ENCODE measurements around the gene CD300H. TPM values are rescaled to one million over a fixed set of nuclear protein-coding genes. Genes with fewer than 3 reads are reported as not detected.

The CD300H gene
- total RNA-seq, 2 donors from 2014 or later = not detected

DNA sequence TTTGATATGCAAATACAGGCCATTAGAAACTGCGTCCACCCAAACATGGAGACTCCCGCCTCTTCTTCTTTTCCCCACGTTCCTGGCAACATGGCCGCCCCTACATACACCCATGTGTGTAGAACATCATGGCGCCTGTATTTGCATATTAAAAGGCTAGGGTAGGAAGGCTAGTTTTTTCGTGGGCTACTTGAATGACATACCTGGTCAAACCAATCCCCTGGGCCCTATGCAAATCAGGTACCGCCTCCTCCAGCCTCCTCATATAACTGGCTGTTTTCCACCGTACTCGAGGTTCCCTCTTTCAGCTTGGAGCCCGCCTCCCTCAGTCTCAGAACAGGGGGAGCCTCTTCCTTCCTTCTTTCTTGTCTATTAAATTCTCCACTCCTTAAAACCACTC is 35.2 kb downstream of the CD300H start:
- Mint-ChIP-seq H3K36me3 (ENCODE audit: low read depth) (no peaks in the 10 kb centered on the region), H3K27me3 (peaks cover 41% of the 10 kb centered on the region), H3K27ac (no peak overlapping the region), H3K9me3 (no peaks in the 10 kb centered on the region), H3K4me3 (no peak overlapping the region), H3K4me1 (no peaks in the 10 kb centered on the region)
- no peak for ATAC-seq (replicated peaks)

DNA sequence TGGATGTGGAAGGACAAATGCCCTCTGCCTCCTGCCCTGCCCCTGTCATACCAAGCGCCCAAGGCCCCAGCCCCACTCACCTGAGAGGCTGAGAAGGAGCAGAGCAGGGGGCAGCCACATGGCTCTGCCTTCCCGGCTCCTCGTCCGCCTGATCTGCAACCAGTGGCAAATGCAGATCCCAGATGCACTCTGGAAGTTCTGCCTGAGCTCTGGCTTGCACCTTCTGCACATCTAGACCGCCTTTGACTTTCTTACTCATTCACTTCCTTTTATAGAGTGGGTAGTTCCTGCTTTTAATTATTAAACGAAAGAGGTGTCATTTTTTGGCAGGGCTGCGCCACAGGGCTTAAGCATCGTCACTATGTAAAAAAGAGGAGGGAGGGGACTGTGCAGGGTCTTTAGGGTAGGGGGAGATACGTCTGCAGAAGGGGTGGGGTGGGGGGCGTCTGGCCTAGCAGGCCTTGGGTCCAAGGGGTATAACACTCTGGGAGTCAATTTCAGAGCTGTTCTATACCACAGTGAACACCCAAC is 36.0 kb downstream of the CD300H start, which contains the start of gene CD300LB:
Gene CD300LB (minus strand): TSS at position 245 of the 531 bp plus-strand sequence. CDS start 125 bp downstream, at position 120.
- no peak for ATAC-seq (replicated peaks)
- Mint-ChIP-seq H3K36me3 (ENCODE audit: low read depth) (no peaks in the 10 kb centered on the region), H3K27ac (no peak within 1 kb of the TSS), H3K4me3 (no peak within 1 kb of the TSS), H3K4me1 (no peaks in the 10 kb centered on the region), H3K9me3 (no peaks in the 10 kb centered on the region), H3K27me3 (peaks cover 36% of the 10 kb centered on the region)

DNA sequence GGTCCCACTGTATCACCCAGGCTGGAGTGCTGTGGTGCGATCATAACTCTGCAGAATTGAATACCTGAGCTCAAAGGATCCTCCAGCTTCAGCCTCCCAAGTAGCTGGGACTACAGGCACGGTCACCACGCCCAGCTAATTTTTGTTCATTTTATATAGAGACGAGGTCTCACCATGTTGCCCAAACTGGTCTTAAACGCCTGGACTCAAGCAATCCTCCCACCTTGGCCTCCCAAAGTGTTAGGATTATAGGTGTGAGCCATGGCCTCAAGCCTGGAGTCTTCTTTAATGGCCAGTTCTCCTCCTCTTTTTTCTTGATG is 36.5 kb downstream of the CD300H start:
- Mint-ChIP-seq H3K36me3 (ENCODE audit: low read depth) (no peaks in the 10 kb centered on the region), H3K4me1 (no peaks in the 10 kb centered on the region), H3K27ac (no peak overlapping the region), H3K9me3 (no peaks in the 10 kb centered on the region), H3K4me3 (no peak overlapping the region), H3K27me3 (peaks cover 39% of the 10 kb centered on the region)
- no peak for ATAC-seq (replicated peaks)

DNA sequence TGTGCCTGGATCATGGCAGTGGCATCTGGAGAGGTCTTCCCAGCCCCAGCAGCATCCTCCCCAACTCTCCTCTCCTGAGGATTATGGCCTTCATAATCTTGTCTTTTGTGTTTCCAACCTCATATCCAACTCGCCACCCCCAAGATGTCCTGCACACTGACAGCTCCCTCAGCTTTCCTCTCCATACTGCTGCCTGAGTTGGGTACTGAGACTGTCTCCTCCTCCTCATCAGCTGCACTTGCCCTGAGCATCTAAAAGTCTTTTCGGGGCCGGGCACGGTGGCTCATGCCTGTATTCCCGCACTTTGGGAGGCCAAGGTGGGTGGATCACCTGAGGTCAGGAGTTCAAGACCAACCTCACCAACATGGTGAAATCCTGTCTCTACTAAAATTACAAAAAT is 38.1 kb downstream of the CD300H start:
- no peak overlapping the region for H3K4me3 Mint-ChIP-seq
- H3K36me3 Mint-ChIP-seq (ENCODE audit: low read depth) = no peaks in the 10 kb centered on the region
- no peaks in the 10 kb centered on the region for H3K4me1 Mint-ChIP-seq
- no peak overlapping the region for H3K27ac Mint-ChIP-seq
- no peaks in the 10 kb centered on the region for H3K9me3 Mint-ChIP-seq
- H3K27me3 Mint-ChIP-seq = peaks cover 46% of the 10 kb centered on the region
- ATAC-seq (replicated peaks) = no peak

DNA sequence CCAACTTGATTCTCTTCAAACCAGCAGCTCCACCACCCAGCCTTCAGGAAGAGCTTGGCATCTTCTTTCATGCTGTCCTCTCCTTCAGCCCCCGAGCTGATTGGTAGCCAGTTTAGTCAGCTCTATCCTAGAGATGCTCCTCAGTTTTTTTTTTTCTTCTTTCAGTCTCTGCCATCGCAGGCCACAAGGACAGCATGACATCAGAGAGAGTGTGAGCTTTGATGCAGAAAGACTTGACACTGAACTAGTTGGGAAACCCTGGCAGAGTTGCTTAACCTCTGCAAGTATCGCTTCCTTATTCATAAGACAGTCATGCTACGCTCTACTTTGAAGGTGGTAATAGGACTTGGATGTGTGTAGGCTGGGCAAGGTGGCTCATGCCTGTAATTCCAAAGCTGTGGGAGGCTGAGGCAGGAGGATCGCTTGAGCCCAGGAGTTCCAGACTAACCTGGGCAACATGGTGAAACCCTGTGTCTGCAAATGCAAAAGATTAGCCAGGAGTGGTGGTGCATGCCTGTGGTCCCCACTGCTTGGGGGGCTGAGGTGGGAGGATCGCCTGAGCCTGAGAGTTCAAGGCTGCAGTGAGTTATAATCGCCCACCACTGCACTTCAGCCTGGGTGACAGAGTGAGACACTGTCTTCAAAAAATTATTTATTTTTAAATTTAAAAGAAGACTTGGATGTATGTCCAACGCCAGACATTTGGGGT is 38.7 kb downstream of the CD300H start:
- peak; percentile 67 for ATAC-seq (replicated peaks)
- Mint-ChIP-seq H3K27me3 (peaks cover 46% of the 10 kb centered on the region), H3K4me3 (no peak overlapping the region), H3K4me1 (no peaks in the 10 kb centered on the region), H3K36me3 (ENCODE audit: low read depth) (no peaks in the 10 kb centered on the region), H3K27ac (no peak overlapping the region), H3K9me3 (no peaks in the 10 kb centered on the region)

DNA sequence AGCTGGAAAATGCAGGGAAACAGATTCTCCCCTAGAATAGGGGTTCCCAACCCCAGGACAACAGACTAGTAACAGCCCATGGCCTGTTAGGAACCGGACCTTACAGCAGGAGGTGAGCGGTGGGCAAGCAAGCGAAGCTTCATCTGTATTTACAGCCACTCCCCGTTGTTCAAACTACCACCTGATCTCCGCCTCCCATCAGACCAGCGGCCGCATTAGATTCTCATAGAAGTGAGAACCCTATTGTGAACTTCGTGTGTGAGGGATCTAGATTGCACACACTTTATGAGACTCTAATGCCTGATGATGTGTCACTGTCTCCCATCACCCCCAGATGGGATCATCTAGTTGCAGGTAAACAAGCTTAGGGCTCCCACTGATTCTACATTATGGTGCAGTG is 39.6 kb downstream of the CD300H start:
- H3K9me3 Mint-ChIP-seq = no peaks in the 10 kb centered on the region
- H3K36me3 Mint-ChIP-seq (ENCODE audit: low read depth) = no peaks in the 10 kb centered on the region
- H3K4me1 Mint-ChIP-seq = no peaks in the 10 kb centered on the region
- no peak overlapping the region for H3K4me3 Mint-ChIP-seq
- no peak overlapping the region for H3K27ac Mint-ChIP-seq
- no peak for ATAC-seq (replicated peaks)
- H3K27me3 Mint-ChIP-seq = peaks cover 49% of the 10 kb centered on the region

DNA sequence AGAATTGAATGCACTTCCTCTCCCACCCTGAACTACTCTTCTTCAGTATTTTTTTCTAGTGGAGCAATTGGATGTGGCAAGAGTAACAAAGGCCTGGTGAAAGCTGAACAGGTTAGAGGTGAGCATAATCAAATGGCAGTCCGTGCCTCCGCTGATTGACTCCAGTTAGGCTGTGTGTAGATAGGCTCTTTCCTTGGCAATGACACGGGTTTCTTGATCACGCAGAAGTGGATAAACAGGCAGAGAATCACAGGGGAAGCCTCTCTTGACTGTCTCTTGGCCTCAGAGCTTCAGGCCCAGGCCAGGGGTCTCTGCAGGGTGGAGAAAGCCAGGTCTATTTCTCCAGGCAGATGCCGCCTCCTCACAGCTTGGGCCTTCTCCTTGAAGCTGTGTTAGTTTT is 40.2 kb downstream of the CD300H start:
- Mint-ChIP-seq H3K4me3 (no peak overlapping the region), H3K9me3 (no peaks in the 10 kb centered on the region), H3K4me1 (no peaks in the 10 kb centered on the region), H3K27me3 (peaks cover 44% of the 10 kb centered on the region), H3K27ac (no peak overlapping the region), H3K36me3 (ENCODE audit: low read depth) (no peaks in the 10 kb centered on the region)
- no peak for ATAC-seq (replicated peaks)

DNA sequence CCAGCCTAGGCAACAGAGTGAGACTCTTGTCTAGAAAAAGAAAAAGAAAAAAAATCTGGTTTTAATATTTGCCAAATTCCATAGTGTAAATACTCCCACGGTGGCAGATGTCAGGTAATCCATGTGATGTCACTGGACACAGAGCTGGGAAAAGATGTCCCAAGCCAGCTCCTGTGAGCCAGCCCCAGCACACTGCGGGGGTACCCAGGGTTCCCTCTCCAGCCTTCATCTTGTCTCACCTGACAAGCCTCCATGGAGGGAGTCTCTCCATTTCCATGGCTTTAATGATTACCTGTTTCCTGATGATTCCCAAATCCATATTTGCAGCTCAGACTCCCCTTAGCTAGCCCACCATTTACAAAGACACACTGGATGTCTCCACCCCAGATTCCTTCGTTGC is 40.6 kb downstream of the CD300H start:
- H3K27me3 Mint-ChIP-seq = peaks cover 42% of the 10 kb centered on the region
- H3K4me1 Mint-ChIP-seq = no peaks in the 10 kb centered on the region
- no peak for ATAC-seq (replicated peaks)
- H3K9me3 Mint-ChIP-seq = no peaks in the 10 kb centered on the region
- H3K4me3 Mint-ChIP-seq = no peak overlapping the region
- H3K36me3 Mint-ChIP-seq (ENCODE audit: low read depth) = no peaks in the 10 kb centered on the region
- H3K27ac Mint-ChIP-seq = no peak overlapping the region

DNA sequence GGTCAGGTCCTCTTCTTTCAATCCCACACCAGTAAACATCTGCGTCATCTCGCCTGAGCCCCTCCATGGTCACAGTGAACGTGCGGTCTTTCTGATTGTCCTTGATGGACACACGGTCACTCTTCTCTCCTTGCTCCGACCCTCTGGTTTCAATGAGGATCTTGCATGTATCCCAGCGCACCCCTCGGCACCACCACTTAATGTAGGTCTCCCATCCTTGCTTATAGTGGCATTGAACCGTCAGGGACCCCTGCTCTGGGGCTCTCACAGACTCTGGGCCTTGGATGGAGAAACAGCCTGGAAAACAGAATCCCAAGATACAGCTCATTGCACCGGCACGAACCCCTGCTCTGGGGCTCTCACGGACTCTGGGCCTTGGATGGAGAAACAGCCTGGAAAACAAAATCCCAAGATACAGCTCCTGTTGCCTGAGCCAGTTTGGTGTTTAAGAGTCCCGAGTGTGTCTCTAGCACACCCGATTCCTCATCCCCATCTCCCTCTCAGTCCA is 41.5 kb downstream of the CD300H start:
- no peak overlapping the region for H3K4me3 Mint-ChIP-seq
- no peaks in the 10 kb centered on the region for H3K36me3 Mint-ChIP-seq (ENCODE audit: low read depth)
- H3K4me1 Mint-ChIP-seq = no peaks in the 10 kb centered on the region
- H3K27me3 Mint-ChIP-seq = peaks cover 35% of the 10 kb centered on the region
- H3K9me3 Mint-ChIP-seq = no peaks in the 10 kb centered on the region
- ATAC-seq (replicated peaks) = no peak
- H3K27ac Mint-ChIP-seq = no peak overlapping the region

DNA sequence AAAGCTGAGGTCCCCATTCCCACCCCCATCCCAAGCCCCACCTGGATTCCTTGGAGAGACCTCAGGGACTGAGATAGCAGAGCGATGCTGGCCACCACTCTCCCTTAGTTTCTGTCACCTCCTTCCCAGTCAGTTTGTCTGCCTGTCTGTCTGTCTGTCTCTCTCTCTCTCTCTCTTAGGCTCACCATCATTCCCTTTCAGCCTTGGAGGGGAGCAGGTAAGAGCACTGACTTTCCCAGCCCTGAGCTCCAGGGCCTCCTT is 41.9 kb downstream of the CD300H start:
- peaks cover 32% of the 10 kb centered on the region for H3K27me3 Mint-ChIP-seq
- ATAC-seq (replicated peaks) = no peak
- no peaks in the 10 kb centered on the region for H3K36me3 Mint-ChIP-seq (ENCODE audit: low read depth)
- no peak overlapping the region for H3K27ac Mint-ChIP-seq
- H3K9me3 Mint-ChIP-seq = no peaks in the 10 kb centered on the region
- H3K4me3 Mint-ChIP-seq = no peak overlapping the region
- no peaks in the 10 kb centered on the region for H3K4me1 Mint-ChIP-seq

DNA sequence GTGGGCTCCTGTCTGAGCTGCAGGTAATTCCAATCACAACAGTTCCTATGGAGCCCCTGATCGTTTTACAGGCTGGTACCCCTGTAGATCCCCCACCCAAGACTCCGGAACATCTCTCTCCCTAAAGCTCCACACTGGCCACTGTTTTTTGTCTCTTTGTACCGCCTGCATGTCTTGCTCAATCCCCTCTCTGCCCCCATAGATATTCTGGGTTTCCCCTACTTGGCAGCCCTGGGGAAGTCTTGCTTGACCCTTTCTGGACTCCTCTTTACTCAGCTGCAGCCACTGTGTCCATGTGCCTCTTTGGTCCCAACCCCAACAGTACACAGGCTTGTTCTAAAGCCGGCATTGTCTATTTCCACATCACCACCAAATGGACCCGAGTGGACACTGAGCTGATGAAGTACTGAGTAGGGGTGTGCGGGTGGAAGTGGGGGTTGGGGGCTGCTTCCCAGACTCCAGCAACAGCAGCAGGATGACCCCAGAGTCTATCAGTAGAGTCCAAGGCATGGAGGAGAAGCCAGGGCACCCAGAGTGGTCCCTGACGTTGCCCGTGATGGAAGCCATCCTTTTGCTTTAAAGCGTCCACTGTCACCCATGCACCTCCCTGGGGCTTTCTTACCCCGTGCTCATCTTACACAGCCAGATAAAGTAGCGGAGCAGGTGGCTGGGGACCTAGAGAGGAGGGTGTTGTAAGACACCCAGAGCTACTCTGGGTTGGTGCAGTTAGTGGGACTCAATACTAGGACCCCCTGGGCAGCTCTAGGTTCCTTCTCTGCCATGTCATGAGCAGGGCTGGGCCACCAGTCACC is 42.5 kb downstream of the CD300H start:
- Mint-ChIP-seq H3K4me3 (no peak overlapping the region), H3K27ac (no peak overlapping the region), H3K36me3 (ENCODE audit: low read depth) (no peaks in the 10 kb centered on the region), H3K27me3 (peaks cover 31% of the 10 kb centered on the region), H3K9me3 (no peaks in the 10 kb centered on the region), H3K4me1 (no peaks in the 10 kb centered on the region)
- ATAC-seq (replicated peaks) = no peak

DNA sequence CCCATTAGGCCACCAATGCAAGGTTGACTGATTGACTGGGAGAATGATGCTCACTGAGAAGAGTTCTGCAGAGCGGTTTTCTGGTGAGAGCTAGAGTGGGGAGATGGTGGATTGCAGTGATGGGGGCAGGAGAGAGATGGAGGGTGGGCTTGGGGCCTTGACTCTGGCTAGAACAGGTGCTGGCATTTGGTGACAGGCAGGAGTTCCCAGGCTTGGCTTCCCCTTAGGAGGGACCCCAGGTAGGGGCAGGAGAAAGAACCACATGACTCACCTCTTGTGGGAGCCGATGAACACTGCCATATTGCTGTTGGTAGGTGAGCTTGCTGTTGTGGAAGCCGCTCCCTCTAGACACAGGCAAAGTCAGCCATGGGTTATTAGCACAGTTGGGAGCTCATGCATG is 44.0 kb downstream of the CD300H start:
- no peaks in the 10 kb centered on the region for H3K9me3 Mint-ChIP-seq
- no peak for ATAC-seq (replicated peaks)
- no peaks in the 10 kb centered on the region for H3K4me1 Mint-ChIP-seq
- no peak overlapping the region for H3K4me3 Mint-ChIP-seq
- no peak overlapping the region for H3K27ac Mint-ChIP-seq
- no peaks in the 10 kb centered on the region for H3K36me3 Mint-ChIP-seq (ENCODE audit: low read depth)
- peaks cover 35% of the 10 kb centered on the region for H3K27me3 Mint-ChIP-seq

DNA sequence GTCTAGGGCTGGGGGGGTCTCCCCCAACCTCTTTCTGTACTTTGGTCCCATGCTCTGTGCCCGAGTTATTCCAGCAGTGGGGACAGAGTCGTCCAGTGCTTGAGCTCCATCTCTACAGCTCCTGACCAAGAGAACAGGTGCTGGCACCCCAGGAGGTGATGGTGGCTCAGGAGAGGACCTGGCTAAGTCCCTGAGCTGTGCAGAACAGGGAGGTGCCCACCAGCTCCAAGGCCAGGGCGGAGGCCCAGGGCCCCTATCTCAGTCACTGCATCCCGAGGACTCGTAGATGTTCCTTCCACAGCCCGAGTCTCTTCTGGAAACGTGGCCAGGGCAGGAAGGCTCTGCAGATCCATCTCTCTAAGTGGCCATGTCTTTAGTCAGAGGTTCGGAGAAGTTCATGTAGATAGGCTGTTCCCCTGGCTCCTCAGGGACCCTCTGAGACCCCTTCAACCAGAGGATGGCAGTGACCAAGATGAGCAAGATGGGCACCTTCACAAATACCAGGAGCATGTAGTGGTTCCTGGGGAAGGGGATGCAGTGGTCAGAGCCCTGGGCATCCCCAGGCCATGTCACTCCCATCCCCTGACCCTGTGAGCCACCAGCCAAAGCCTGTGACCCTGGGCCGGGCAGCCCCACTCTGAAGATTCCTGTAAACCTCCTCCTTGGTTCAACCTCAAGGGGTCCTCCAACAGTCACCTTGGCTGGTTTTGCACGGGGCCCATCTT is 44.8 kb downstream of the CD300H start:
- ATAC-seq (replicated peaks) = no peak
- no peaks in the 10 kb centered on the region for H3K9me3 Mint-ChIP-seq
- no peak overlapping the region for H3K4me3 Mint-ChIP-seq
- no peaks in the 10 kb centered on the region for H3K4me1 Mint-ChIP-seq
- peaks cover 35% of the 10 kb centered on the region for H3K27me3 Mint-ChIP-seq
- H3K27ac Mint-ChIP-seq = no peak overlapping the region
- no peaks in the 10 kb centered on the region for H3K36me3 Mint-ChIP-seq (ENCODE audit: low read depth)

DNA sequence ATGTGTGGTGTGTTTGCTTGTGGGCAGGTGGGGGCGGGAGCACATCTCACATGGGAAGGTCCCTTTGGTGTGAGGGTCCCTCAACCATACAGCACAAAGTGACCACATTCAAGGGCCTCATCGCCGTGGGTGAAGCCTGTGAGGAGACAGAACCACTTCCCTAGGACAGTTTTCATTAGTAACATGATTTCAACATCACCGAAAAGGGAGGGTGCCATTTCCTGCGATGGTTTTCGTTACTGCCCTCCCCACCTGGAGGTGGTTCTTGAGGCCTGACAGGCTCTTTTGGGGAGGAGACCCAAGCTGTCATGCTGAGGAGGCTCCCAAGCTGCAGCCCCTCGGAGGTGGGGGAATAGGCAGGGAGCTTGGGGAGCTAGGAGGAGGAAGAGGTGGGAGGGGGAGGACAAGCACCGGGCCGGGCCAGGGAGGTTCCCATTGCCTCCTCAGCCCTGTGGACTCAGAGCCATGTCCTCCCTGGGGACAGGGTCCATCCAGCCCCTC is 45.6 kb downstream of the CD300H start:
- no peak overlapping the region for H3K4me3 Mint-ChIP-seq
- no peak overlapping the region for H3K27ac Mint-ChIP-seq
- H3K9me3 Mint-ChIP-seq = no peaks in the 10 kb centered on the region
- no peaks in the 10 kb centered on the region for H3K36me3 Mint-ChIP-seq (ENCODE audit: low read depth)
- no peaks in the 10 kb centered on the region for H3K4me1 Mint-ChIP-seq
- no peak for ATAC-seq (replicated peaks)
- peaks cover 36% of the 10 kb centered on the region for H3K27me3 Mint-ChIP-seq
